OCI-M2 (cell line): ENCODE data around the gene KNSTRN.

Source experiments
- DNase-seq: peaks from one replicate; lab custom pipeline; 2025; ENCODE audit not compliant: unreplicated experiment; lab: John Stamatoyannopoulos, UW

KNSTRN gene

GRCh38 chr15:40365016-40365415 lies 17.5 kb upstream of the KNSTRN start:
- DNase-seq, result no peak

- DNase-seq, result no peak
Measured at GRCh38 chr15:40365624-40366456, 16.7 kb upstream of the KNSTRN start.

GRCh38 chr15:40366457-40367370 lies 15.8 kb upstream of the KNSTRN start:
- no peak for DNase-seq

- no peak for DNase-seq
Measured at GRCh38 chr15:40367371-40367685, 15.2 kb upstream of the KNSTRN start.

- DNase-seq, result no peak
Measured at GRCh38 chr15:40367686-40368611, 14.6 kb upstream of the KNSTRN start.

GRCh38 chr15:40368719-40369473 lies 13.6 kb upstream of the KNSTRN start:
- no peak for DNase-seq

GRCh38 chr15:40369474-40369869 lies 13.0 kb upstream of the KNSTRN start:
- DNase-seq, result no peak

GRCh38 chr15:40369971-40370370 lies 12.6 kb upstream of the KNSTRN start:
- DNase-seq, result no peak

GRCh38 chr15:40372981-40373380 lies 9.5 kb upstream of the KNSTRN start:
- DNase-seq, result no peak

GRCh38 chr15:40377606-40378005 lies 4.9 kb upstream of the KNSTRN start:
- DNase-seq, result no peak

GRCh38 chr15:40379374-40379773 lies 3.1 kb upstream of the KNSTRN start:
- DNase-seq, result no peak

GRCh38 chr15:40379853-40380252 lies 2.7 kb upstream of the KNSTRN start:
- no peak for DNase-seq

- no peak for DNase-seq
Measured at GRCh38 chr15:40380636-40381035, 1.9 kb upstream of the KNSTRN start.

GRCh38 chr15:40381818-40382529 lies 547 bp upstream of the KNSTRN start:
- no peak for DNase-seq

GRCh38 chr15:40386480-40386879 lies 4.0 kb downstream of the KNSTRN start:
- no peak for DNase-seq

GRCh38 chr15:40388941-40389823 lies 6.7 kb downstream of the KNSTRN start:
- DNase-seq, result no peak

- no peak for DNase-seq
Measured at GRCh38 chr15:40389824-40390595, 7.5 kb downstream of the KNSTRN start.
